ENCODE data around the gene LRRK1. TPM values are rescaled to one million over a fixed set of nuclear protein-coding genes. Genes with fewer than 3 reads are reported as not detected.
A peak's percentile ranks its signal among the peaks of the same experiment; 100 is the strongest.

The LRRK1 gene
- total RNA-seq, 2 experiments from 2014 or later, result 0.20 to 0.60 TPM

DNA sequence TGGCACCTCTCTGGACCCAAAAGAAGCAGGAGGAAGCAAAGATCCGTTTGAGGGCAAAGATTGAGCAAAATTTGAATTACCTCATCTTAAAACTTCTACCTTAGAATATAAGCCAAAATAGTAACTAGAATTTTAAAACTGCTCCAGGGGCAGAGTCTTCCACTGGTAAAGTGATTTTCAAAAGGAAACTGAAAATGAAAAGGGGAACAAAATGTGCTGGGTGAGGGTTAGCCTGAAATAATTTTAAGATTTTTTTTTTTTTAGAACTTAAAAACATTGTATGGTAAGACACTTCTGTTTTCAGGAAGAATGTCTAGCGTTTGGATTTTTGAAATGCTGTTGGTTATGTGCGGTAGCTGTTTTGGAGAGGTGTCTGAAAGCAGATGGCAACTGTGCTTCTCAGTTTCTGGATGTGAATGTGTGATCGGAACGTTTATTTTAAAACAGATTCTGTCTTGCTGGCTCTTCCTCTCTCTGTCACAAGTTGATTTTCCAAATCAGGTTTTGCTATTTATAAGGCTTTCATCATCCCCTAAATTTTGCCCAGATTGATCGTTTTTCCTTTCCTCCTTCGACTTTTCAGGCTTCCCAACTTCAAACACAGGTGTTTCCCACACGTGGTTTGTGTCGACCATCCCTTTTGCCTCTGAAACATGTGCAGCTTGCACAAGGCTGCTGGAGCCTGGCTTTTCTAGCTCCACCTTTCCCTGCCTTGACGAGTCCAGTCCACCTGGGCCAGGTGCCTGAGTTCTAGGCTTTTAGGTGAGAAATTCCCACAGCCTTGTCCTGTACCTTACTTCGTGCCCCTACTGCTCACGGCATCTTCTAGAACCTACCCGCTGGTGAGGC is 3.3 kb downstream of the LRRK1 start:
- Mint-ChIP-seq H3K4me1 (ENCODE audit: low read depth) (peaks cover 19% of the 10 kb centered on the region), H3K4me3 (peak overlapping the region; percentile 19), H3K36me3 (ENCODE audit: low read depth) (no peaks in the 10 kb centered on the region), H3K9me3 (no peaks in the 10 kb centered on the region), H3K27me3 (ENCODE audit: low read depth) (peaks cover 48% of the 10 kb centered on the region), H3K27ac (no peak overlapping the region)
- no peak for DNase-seq
- intact Hi-C loops (cut with micrococcal nuclease), result no loop called here
- CTCF ChIA-PET, result interaction anchor here (9.2 kb wide), 1 partner anchor 84 kb away, joined by 209 read pairs; no protein-coding TSS in a partner anchor

- H3K36me3 Mint-ChIP-seq (ENCODE audit: low read depth), result no peaks in the 10 kb centered on the region
Measured at GRCh38 chr15:100923076-100923475, 3.9 kb downstream of the LRRK1 start.

GRCh38 chr15:100923902-100924301 is 4.7 kb downstream of the LRRK1 start:
- no peak overlapping the region for H3K4me3 Mint-ChIP-seq
- H3K27me3 Mint-ChIP-seq (ENCODE audit: low read depth), result peaks cover 37% of the 10 kb centered on the region
- intact Hi-C loops (cut with micrococcal nuclease), result no loop called here
- no peaks in the 10 kb centered on the region for H3K9me3 Mint-ChIP-seq
- CTCF ChIA-PET, result interaction anchor here (9.2 kb wide), 1 partner anchor 83 kb away, joined by 209 read pairs; no protein-coding TSS in a partner anchor
- H3K27ac Mint-ChIP-seq, result no peak overlapping the region
- peaks cover 10% of the 10 kb centered on the region for H3K4me1 Mint-ChIP-seq (ENCODE audit: low read depth)
- no peak for DNase-seq
- H3K36me3 Mint-ChIP-seq (ENCODE audit: low read depth), result no peaks in the 10 kb centered on the region

More at GRCh38 chr15:100923076-100923475, 3.9 kb downstream of the LRRK1 start:
- H3K9me3 Mint-ChIP-seq, result no peaks in the 10 kb centered on the region
- CTCF ChIA-PET, result interaction anchor here (9.2 kb wide), 1 partner anchor 83 kb away, joined by 209 read pairs; no protein-coding TSS in a partner anchor
- no peak overlapping the region for H3K27ac Mint-ChIP-seq
- no peak overlapping the region for H3K4me3 Mint-ChIP-seq
- no peak for DNase-seq
- H3K4me1 Mint-ChIP-seq (ENCODE audit: low read depth), result peaks cover 18% of the 10 kb centered on the region
- intact Hi-C loops (cut with micrococcal nuclease), result no loop called here
- peaks cover 44% of the 10 kb centered on the region for H3K27me3 Mint-ChIP-seq (ENCODE audit: low read depth)

DNA sequence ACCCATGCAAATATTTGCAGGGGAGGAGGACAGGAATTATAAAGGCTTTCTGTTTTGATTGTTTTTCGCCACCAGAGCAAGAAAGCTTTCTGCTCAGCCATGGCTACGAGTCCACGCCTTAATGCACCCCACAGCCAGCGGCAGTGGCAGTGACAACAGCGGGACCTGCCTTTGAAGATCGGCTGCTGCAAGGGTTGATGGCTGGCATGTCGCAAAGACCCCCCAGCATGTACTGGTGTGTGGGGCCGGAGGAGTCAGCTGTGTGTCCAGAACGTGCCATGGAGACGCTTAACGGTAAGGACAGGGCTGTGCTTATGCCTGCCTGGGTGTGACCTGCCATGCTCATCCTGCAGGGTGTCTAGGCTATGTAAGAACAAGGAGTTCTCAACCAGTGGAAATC is 5.3 kb downstream of the LRRK1 start:
- no peak for DNase-seq
- intact Hi-C loops (cut with micrococcal nuclease), result no loop called here
- no peak overlapping the region for H3K4me3 Mint-ChIP-seq
- H3K4me1 Mint-ChIP-seq (ENCODE audit: low read depth), result peaks cover 10% of the 10 kb centered on the region
- peaks cover 37% of the 10 kb centered on the region for H3K27me3 Mint-ChIP-seq (ENCODE audit: low read depth)
- no peaks in the 10 kb centered on the region for H3K36me3 Mint-ChIP-seq (ENCODE audit: low read depth)
- CTCF ChIA-PET, result no interaction called here
- H3K27ac Mint-ChIP-seq, result no peak overlapping the region
- H3K9me3 Mint-ChIP-seq, result no peaks in the 10 kb centered on the region

- Mint-ChIP-seq H3K4me1 (ENCODE audit: low read depth) (peaks cover 9% of the 10 kb centered on the region), H3K9me3 (no peaks in the 10 kb centered on the region), H3K27ac (no peak overlapping the region), H3K4me3 (no peak overlapping the region), H3K36me3 (ENCODE audit: low read depth) (no peaks in the 10 kb centered on the region), H3K27me3 (ENCODE audit: low read depth) (peaks cover 30% of the 10 kb centered on the region)
- no peak for DNase-seq
- CTCF ChIA-PET, result no interaction called here
- intact Hi-C loops (cut with micrococcal nuclease), result no loop called here
Measured at GRCh38 chr15:100925480-100925879, 6.3 kb downstream of the LRRK1 start.

DNA sequence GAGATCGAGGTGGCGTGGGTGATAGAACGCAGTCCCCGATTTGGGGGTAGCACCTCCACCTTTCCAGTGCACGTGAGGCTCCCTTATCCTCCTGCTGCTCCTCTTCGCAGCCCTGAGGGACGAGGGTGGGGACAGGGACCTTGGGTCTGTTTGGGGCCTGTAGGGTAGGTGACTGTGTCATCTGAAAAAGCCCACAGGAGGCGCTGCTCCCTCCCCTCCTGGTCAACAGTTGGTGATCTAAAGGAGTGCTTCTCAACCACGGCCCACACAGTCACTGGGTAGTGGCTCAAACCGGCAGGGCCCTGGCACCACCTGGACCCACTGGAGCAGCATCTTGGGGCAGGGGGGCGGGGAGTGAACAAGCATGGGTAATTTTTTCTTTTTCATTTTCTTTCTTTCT is 7.1 kb downstream of the LRRK1 start:
- CTCF ChIA-PET, result interaction anchor here (2.2 kb wide), 1 partner anchor 8 kb away, joined by 9 read pairs; no protein-coding TSS in a partner anchor
- Mint-ChIP-seq H3K36me3 (ENCODE audit: low read depth) (no peaks in the 10 kb centered on the region), H3K27ac (no peak overlapping the region), H3K9me3 (no peaks in the 10 kb centered on the region), H3K27me3 (ENCODE audit: low read depth) (peaks cover 22% of the 10 kb centered on the region), H3K4me1 (ENCODE audit: low read depth) (peaks cover 9% of the 10 kb centered on the region), H3K4me3 (no peak overlapping the region)
- intact Hi-C loops (cut with micrococcal nuclease), result no loop called here
- no peak for DNase-seq

- intact Hi-C loops (cut with micrococcal nuclease), result no loop called here
- Mint-ChIP-seq H3K4me3 (no peak overlapping the region), H3K27ac (no peak overlapping the region), H3K9me3 (no peaks in the 10 kb centered on the region), H3K27me3 (ENCODE audit: low read depth) (peaks cover 15% of the 10 kb centered on the region), H3K4me1 (ENCODE audit: low read depth) (peaks cover 6% of the 10 kb centered on the region), H3K36me3 (ENCODE audit: low read depth) (no peaks in the 10 kb centered on the region)
- no peak for DNase-seq
- CTCF ChIA-PET, result interaction anchor here (1.5 to 2.2 kb wide), 3 partner anchors 9 to 81 kb away, joined by 3 to 9 read pairs (median 8); no protein-coding TSS in a partner anchor
Measured at GRCh38 chr15:100926971-100927756, 8.0 kb downstream of the LRRK1 start.

DNA sequence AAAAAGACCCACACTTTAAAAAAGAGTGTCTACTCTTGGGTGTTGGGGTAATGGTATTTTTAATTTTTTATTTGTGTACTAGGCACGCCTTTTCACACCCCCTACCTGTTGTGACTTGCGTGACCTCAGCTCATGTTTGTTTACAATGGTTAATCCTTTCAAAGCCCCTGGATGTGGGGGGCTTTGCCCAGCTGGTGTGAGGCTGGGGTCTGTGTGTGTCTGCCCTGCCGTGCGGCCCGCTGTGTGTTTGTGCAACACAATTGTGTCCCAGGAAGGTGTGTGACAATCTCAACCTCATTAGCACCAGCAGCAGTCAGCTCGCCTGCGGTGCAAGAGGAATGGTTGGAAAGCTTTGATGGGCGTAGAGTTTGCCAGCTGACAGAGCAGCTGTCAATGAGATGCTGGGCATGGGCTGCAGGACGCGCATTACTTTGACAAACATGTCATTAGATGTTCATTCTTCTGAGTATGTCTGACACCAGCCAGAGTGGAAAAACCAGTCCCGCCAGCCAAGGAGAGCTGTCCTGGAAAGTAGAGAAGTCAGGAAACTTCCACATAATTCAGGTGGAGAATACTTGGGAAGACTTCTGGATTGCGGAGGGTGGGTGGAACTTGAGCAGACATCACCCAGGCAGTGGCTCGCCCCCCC is 9.6 kb downstream of the LRRK1 start:
- H3K36me3 Mint-ChIP-seq (ENCODE audit: low read depth), result no peaks in the 10 kb centered on the region
- intact Hi-C loops (cut with micrococcal nuclease), result no loop called here
- H3K4me1 Mint-ChIP-seq (ENCODE audit: low read depth), result no peaks in the 10 kb centered on the region
- DNase-seq, result no peak
- H3K27me3 Mint-ChIP-seq (ENCODE audit: low read depth), result peaks cover 7% of the 10 kb centered on the region
- H3K4me3 Mint-ChIP-seq, result no peak overlapping the region
- no peak overlapping the region for H3K27ac Mint-ChIP-seq
- H3K9me3 Mint-ChIP-seq, result no peaks in the 10 kb centered on the region
- CTCF ChIA-PET, result interaction anchor here (1.5 to 2.0 kb wide), 3 partner anchors 13 to 79 kb away, joined by 3 to 8 read pairs (median 3); no protein-coding TSS in a partner anchor

- Mint-ChIP-seq H3K27me3 (ENCODE audit: low read depth) (peaks cover 4% of the 10 kb centered on the region), H3K36me3 (ENCODE audit: low read depth) (no peaks in the 10 kb centered on the region), H3K27ac (no peak overlapping the region), H3K4me1 (ENCODE audit: low read depth) (no peaks in the 10 kb centered on the region), H3K4me3 (no peak overlapping the region), H3K9me3 (no peaks in the 10 kb centered on the region)
- CTCF ChIA-PET, result interaction anchor here (1.5 kb wide), 1 partner anchor 23 kb away, joined by 3 read pairs; no protein-coding TSS in a partner anchor
- no peak for DNase-seq
- intact Hi-C loops (cut with micrococcal nuclease), result no loop called here
Measured at GRCh38 chr15:100929641-100930042, 10.5 kb downstream of the LRRK1 start.

GRCh38 chr15:100930306-100930848 is 11.2 kb downstream of the LRRK1 start:
- Mint-ChIP-seq H3K27me3 (ENCODE audit: low read depth) (peaks cover 2% of the 10 kb centered on the region), H3K36me3 (ENCODE audit: low read depth) (no peaks in the 10 kb centered on the region), H3K4me3 (no peak overlapping the region), H3K27ac (no peak overlapping the region), H3K9me3 (no peaks in the 10 kb centered on the region), H3K4me1 (ENCODE audit: low read depth) (no peaks in the 10 kb centered on the region)
- no peak for DNase-seq
- CTCF ChIA-PET, result interaction anchor here (0.7 kb wide), 2 partner anchors 77 to 86 kb away, joined by 3 read pairs; no protein-coding TSS in a partner anchor
- intact Hi-C loops (cut with micrococcal nuclease), result no loop called here

DNA sequence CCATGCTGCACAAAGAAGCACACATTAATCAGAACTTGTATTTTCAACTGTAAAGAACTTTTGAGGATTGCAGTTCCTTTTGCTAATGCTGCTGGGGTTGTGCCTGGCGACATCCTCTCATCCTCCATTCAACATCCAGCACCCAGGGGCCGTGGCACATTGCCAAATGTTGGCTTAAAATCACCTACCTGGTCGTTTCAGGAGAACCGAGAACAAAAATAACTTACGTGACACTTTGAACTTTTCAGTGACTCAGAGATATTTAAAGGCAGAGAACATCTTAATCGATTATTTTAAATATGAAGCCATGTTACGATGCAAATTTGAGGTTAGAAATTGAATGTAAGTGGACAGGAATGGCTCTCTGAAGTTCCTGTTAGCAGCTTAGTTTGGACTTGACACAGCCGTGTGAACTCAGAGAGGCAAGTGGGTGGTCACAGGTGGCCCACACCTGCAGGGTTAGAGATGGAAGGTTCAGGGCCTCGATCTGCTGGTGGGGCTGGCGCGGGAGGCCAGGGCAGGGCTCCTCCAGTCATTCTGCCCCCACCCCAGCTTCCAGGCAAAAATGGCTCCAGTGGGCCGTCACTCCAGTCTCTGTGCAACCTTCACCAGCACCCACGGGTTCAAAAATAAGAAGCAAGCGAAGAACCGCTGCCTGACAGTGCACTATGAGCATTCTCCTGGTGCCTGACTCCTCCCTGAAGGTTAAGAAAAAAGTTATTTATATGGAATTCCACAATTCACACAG is 12.2 kb downstream of the LRRK1 start:
- no peak for DNase-seq
- no peaks in the 10 kb centered on the region for H3K36me3 Mint-ChIP-seq (ENCODE audit: low read depth)

More for the DNA sequence above, 12.2 kb downstream of the LRRK1 start:
- Mint-ChIP-seq H3K4me1 (ENCODE audit: low read depth) (no peaks in the 10 kb centered on the region), H3K27me3 (ENCODE audit: low read depth) (no peaks in the 10 kb centered on the region), H3K27ac (no peak overlapping the region), H3K9me3 (no peaks in the 10 kb centered on the region), H3K4me3 (no peak overlapping the region)
- CTCF ChIA-PET, result interaction anchor here (0.7 kb wide), 2 partner anchors 77 to 85 kb away, joined by 3 read pairs; no protein-coding TSS in a partner anchor
- intact Hi-C loops (cut with micrococcal nuclease), result no loop called here
